D721Med (cell line): ENCODE data around the gene MLIP.

ENCODE experiments used
- DNase-seq: peaks from one replicate; pipeline ENCODE4 v3.0.0; 2011; ENCODE audit warnings: low spot score; ENCODE audit not compliant: insufficient read length
- FAIRE-seq: peaks from 2 replicates; lab custom pipeline; 2011; peaks lifted over from hg19 to GRCh38; lab: Jason Lieb, UNC
- CTCF ChIP-seq: IDR thresholded peaks from 2 replicates; pipeline ENCODE4 v1.5.1; 2012; ENCODE audit warnings: mild to moderate bottlenecking, control low read depth; ENCODE audit not compliant: insufficient read depth; ENCODE audit errors: missing control alignments

Gene MLIP

GRCh38 chr6:54118117-54118516, 6.9 kb downstream of the MLIP start:
- no peak for DNase-seq
- FAIRE-seq = no peak
- no peak for TF ChIP-seq CTCF

GRCh38 chr6:54125493-54125892, 14.2 kb downstream of the MLIP start:
- TF ChIP-seq CTCF = no peak
- FAIRE-seq (no peak), DNase-seq (no peak)

GRCh38 chr6:54130179-54130578, 18.9 kb downstream of the MLIP start:
- DNase-seq (no peak), FAIRE-seq (no peak)
- TF ChIP-seq CTCF = no peak

- DNase-seq = no peak
- FAIRE-seq = no peak
- TF ChIP-seq CTCF = no peak
Measured at GRCh38 chr6:54132587-54132986, 21.3 kb downstream of the MLIP start.

- DNase-seq (no peak), FAIRE-seq (no peak)
- no peak for TF ChIP-seq CTCF
Measured at GRCh38 chr6:54133186-54133585, 21.9 kb downstream of the MLIP start.

GRCh38 chr6:54134935-54135334, 23.7 kb downstream of the MLIP start:
- DNase-seq (no peak), FAIRE-seq (no peak)
- no peak for TF ChIP-seq CTCF

GRCh38 chr6:54135665-54136369, 24.6 kb downstream of the MLIP start:
- no peak for DNase-seq
- TF ChIP-seq CTCF = no peak
- FAIRE-seq = peak; percentile 38
